ENCODE data around the gene RBFOX1. TPM values are rescaled to one million over a fixed set of nuclear protein-coding genes. Genes with fewer than 3 reads are reported as not detected.

Gene RBFOX1
- total RNA-seq, 1 experiment from 2014 or later = not detected

- ChIA-PET RAD21 (ENCODE audit: low non-redundant PET in 1 of 2, low total read pairs in 2 of 2, uncharacterized antibody in 2 of 2, unreplicated experiment in 2 of 2) (no interaction called here), CTCF (no interaction called here), POLR2A (no interaction called here)
- Histone ChIP-seq H3K9me3 (ENCODE audit: control insufficient read depth in 1 of 2, insufficient read depth in 1 of 2, low read depth in 1 of 2, low read length in 2 of 2) (peaks cover 0 to 12% of the 10 kb centered on the region in 2 experiments; a peak in 1 of 4 replicates), H2AFZ (ENCODE audit: low read depth, low read length, poor library complexity, severe bottlenecking) (no peak overlapping the region), H3K36me3 (ENCODE audit: control insufficient read depth in 1 of 2, insufficient read depth in 2 of 2, low read length in 2 of 2) (no peaks in the 10 kb centered on the region), H3K4me3 (replicated peaks in 1 of 2; ENCODE audit: low read depth in 1 of 2, low read length in 2 of 2) (no peak overlapping the region), H3K4me2 (ENCODE audit: low read length) (no peak overlapping the region), H3K27me3 (ENCODE audit: insufficient read depth, low read length) (no peaks in the 10 kb centered on the region), H3K27ac (ENCODE audit: low read depth, low read length) (no peak overlapping the region), H3K9me2 (ENCODE audit: insufficient read depth) (no peaks in the 10 kb centered on the region), H3K9ac (ENCODE audit: low read length) (no peak overlapping the region), H3K79me2 (ENCODE audit: insufficient read depth, low read length) (no peaks in the 10 kb centered on the region), H3K4me1 (ENCODE audit: control insufficient read depth in 1 of 2, insufficient read depth in 2 of 2, low read length in 2 of 2) (no peaks in the 10 kb centered on the region), H4K20me1 (ENCODE audit: insufficient read depth) (no peaks in the 10 kb centered on the region)
- ATAC-seq = no peak
- no peak for DNase-seq (ENCODE audit: low read depth, low spot score)
- TF ChIP-seq, protein P1, sequence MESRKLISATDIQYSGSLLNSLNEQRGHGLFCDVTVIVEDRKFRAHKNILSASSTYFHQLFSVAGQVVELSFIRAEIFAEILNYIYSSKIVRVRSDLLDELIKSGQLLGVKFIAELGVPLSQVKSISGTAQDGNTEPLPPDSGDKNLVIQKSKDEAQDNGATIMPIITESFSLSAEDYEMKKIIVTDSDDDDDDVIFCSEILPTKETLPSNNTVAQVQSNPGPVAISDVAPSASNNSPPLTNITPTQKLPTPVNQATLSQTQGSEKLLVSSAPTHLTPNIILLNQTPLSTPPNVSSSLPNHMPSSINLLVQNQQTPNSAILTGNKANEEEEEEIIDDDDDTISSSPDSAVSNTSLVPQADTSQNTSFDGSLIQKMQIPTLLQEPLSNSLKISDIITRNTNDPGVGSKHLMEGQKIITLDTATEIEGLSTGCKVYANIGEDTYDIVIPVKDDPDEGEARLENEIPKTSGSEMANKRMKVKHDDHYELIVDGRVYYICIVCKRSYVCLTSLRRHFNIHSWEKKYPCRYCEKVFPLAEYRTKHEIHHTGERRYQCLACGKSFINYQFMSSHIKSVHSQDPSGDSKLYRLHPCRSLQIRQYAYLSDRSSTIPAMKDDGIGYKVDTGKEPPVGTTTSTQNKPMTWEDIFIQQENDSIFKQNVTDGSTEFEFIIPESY (IDR thresholded peaks at IDR 0.05; ENCODE audit: extremely low read depth, insufficient replicate concordance, low read length) = no peak
- TF ChIP-seq EGR1 (IDR thresholded peaks at IDR 0.05; ENCODE audit: low read depth) = no peak
- TF ChIP-seq SIN3A (IDR thresholded peaks at IDR 0.05; ENCODE audit: low read depth) = no peak
- TF ChIP-seq, protein P2, sequence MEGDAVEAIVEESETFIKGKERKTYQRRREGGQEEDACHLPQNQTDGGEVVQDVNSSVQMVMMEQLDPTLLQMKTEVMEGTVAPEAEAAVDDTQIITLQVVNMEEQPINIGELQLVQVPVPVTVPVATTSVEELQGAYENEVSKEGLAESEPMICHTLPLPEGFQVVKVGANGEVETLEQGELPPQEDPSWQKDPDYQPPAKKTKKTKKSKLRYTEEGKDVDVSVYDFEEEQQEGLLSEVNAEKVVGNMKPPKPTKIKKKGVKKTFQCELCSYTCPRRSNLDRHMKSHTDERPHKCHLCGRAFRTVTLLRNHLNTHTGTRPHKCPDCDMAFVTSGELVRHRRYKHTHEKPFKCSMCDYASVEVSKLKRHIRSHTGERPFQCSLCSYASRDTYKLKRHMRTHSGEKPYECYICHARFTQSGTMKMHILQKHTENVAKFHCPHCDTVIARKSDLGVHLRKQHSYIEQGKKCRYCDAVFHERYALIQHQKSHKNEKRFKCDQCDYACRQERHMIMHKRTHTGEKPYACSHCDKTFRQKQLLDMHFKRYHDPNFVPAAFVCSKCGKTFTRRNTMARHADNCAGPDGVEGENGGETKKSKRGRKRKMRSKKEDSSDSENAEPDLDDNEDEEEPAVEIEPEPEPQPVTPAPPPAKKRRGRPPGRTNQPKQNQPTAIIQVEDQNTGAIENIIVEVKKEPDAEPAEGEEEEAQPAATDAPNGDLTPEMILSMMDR (IDR thresholded peaks at IDR 0.05 in 2 of 3, conservative IDR thresholded peaks at IDR 0.05 in 1 of 3; ENCODE audit: borderline replicate concordance in 1 of 3, insufficient read depth in 1 of 3, low read depth in 2 of 3, low read length in 2 of 3) = no peak
- no peak for TF ChIP-seq CEBPB (IDR thresholded peaks at IDR 0.05; ENCODE audit: low read depth)
- no peak for TF ChIP-seq SRF (IDR thresholded peaks at IDR 0.05; ENCODE audit: low read depth)
- no peak for TF ChIP-seq FOSL1 (IDR thresholded peaks at IDR 0.05; ENCODE audit: low read depth)
- TF ChIP-seq JUND (IDR thresholded peaks at IDR 0.05) = no peak
- no peak for TF ChIP-seq YY1 (IDR thresholded peaks at IDR 0.05; ENCODE audit: extremely low read depth, insufficient replicate concordance, low read depth, low read length)
- no peak for TF ChIP-seq TCF7L2 (IDR thresholded peaks at IDR 0.05; ENCODE audit: borderline replicate concordance, extremely low read depth, insufficient read depth, insufficient read length)
- no peak for TF ChIP-seq ELF1 (IDR thresholded peaks at IDR 0.05; ENCODE audit: borderline replicate concordance, low read depth)
- TF ChIP-seq, protein P3, sequence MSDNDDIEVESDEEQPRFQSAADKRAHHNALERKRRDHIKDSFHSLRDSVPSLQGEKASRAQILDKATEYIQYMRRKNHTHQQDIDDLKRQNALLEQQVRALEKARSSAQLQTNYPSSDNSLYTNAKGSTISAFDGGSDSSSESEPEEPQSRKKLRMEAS (IDR thresholded peaks at IDR 0.05) = no peak
- intact Hi-C loops (cut with micrococcal nuclease) = no loop called here
- no TSS peak for BruUV-seq (replicated peaks)
Measured at GRCh38 chr16:7577588-7577987, 244.9 kb downstream of the RBFOX1 start.
